Measurements from ENCODE around the gene RILPL1. TPM values are rescaled to one million over a fixed set of nuclear protein-coding genes. Genes with fewer than 3 reads are reported as not detected.
A peak's percentile ranks its signal among the peaks of the same experiment; 100 is the strongest.
"Not testable (repeated sequence)": the region's sequence is repeated elsewhere in the genome, so short reads cannot be mapped to it uniquely, and the experiment has no call there.

The RILPL1 gene
- total RNA-seq, 1 donor from 2014 or later = 6.2 TPM

GRCh38 chr12:123573870-123574269 lies 40.4 kb upstream of the RILPL1 start:
- H3K27ac Mint-ChIP-seq (ENCODE audit: unreplicated experiment) = peak overlapping the region; percentile 16
- no peak for TF ChIP-seq CTCF (IDR thresholded peaks at IDR 0.05; ENCODE audit: partially characterized antibody, unreplicated experiment)
- H3K9me3 Mint-ChIP-seq (ENCODE audit: unreplicated experiment) = no peaks in the 10 kb centered on the region
- peaks cover 17% of the 10 kb centered on the region for H3K4me1 Mint-ChIP-seq (ENCODE audit: low read depth, unreplicated experiment)
- H3K36me3 Mint-ChIP-seq (ENCODE audit: unreplicated experiment) = no peaks in the 10 kb centered on the region
- no peak overlapping the region for H3K4me3 Mint-ChIP-seq (ENCODE audit: unreplicated experiment)
- peaks cover 8% of the 10 kb centered on the region for H3K27me3 Mint-ChIP-seq (ENCODE audit: unreplicated experiment)
- no peak for DNase-seq

GRCh38 chr12:123572391-123572790 lies 38.9 kb upstream of the RILPL1 start:
- DNase-seq = no peak
- peaks cover 17% of the 10 kb centered on the region for H3K4me1 Mint-ChIP-seq (ENCODE audit: low read depth, unreplicated experiment)
- H3K4me3 Mint-ChIP-seq (ENCODE audit: unreplicated experiment) = peak overlapping the region; percentile 23
- peaks cover 2% of the 10 kb centered on the region for H3K9me3 Mint-ChIP-seq (ENCODE audit: unreplicated experiment)
- TF ChIP-seq CTCF (IDR thresholded peaks at IDR 0.05; ENCODE audit: partially characterized antibody, unreplicated experiment) = no peak
- H3K27ac Mint-ChIP-seq (ENCODE audit: unreplicated experiment) = peak overlapping the region; percentile 95
- H3K36me3 Mint-ChIP-seq (ENCODE audit: unreplicated experiment) = no peaks in the 10 kb centered on the region
- H3K27me3 Mint-ChIP-seq (ENCODE audit: unreplicated experiment) = peaks cover 8% of the 10 kb centered on the region

- peak overlapping the region; percentile 95 for H3K27ac Mint-ChIP-seq (ENCODE audit: unreplicated experiment)
- H3K9me3 Mint-ChIP-seq (ENCODE audit: unreplicated experiment) = peaks cover 2% of the 10 kb centered on the region
- peak overlapping the region; percentile 31 for H3K4me3 Mint-ChIP-seq (ENCODE audit: unreplicated experiment)
- no peaks in the 10 kb centered on the region for H3K36me3 Mint-ChIP-seq (ENCODE audit: unreplicated experiment)
- DNase-seq = peak; percentile 26
- H3K4me1 Mint-ChIP-seq (ENCODE audit: low read depth, unreplicated experiment) = peaks cover 17% of the 10 kb centered on the region
- peaks cover 8% of the 10 kb centered on the region for H3K27me3 Mint-ChIP-seq (ENCODE audit: unreplicated experiment)
- TF ChIP-seq CTCF (IDR thresholded peaks at IDR 0.05; ENCODE audit: partially characterized antibody, unreplicated experiment) = no peak
These were observed 37.9 kb upstream of the RILPL1 start for GRCh38 chr12:123571343-123571813.

GRCh38 chr12:123559468-123559867 lies 25.9 kb upstream of the RILPL1 start:
- no peak for TF ChIP-seq CTCF (IDR thresholded peaks at IDR 0.05; ENCODE audit: partially characterized antibody, unreplicated experiment)
- Mint-ChIP-seq H3K4me3 (ENCODE audit: unreplicated experiment) (peak overlapping the region; percentile 2), H3K27ac (ENCODE audit: unreplicated experiment) (peak overlapping the region; percentile 57), H3K9me3 (ENCODE audit: unreplicated experiment) (peaks cover 8% of the 10 kb centered on the region), H3K27me3 (ENCODE audit: unreplicated experiment) (peaks cover 3% of the 10 kb centered on the region), H3K4me1 (ENCODE audit: low read depth, unreplicated experiment) (peaks cover 3% of the 10 kb centered on the region), H3K36me3 (ENCODE audit: unreplicated experiment) (peaks cover 7% of the 10 kb centered on the region)
- no peak for DNase-seq

- H3K9me3 Mint-ChIP-seq (ENCODE audit: unreplicated experiment); H3K4me1 Mint-ChIP-seq (ENCODE audit: low read depth, unreplicated experiment); H3K36me3 Mint-ChIP-seq (ENCODE audit: unreplicated experiment); H3K27ac Mint-ChIP-seq (ENCODE audit: unreplicated experiment); H3K27me3 Mint-ChIP-seq (ENCODE audit: unreplicated experiment); DNase-seq; H3K4me3 Mint-ChIP-seq (ENCODE audit: unreplicated experiment): not testable (repeated sequence)
These were observed 25.0 kb upstream of the RILPL1 start for GRCh38 chr12:123558487-123558886.

GRCh38 chr12:123554843-123555242 lies 21.3 kb upstream of the RILPL1 start:
- not testable (repeated sequence) for H3K4me1 Mint-ChIP-seq (ENCODE audit: low read depth, unreplicated experiment); H3K27me3 Mint-ChIP-seq (ENCODE audit: unreplicated experiment); DNase-seq; H3K9me3 Mint-ChIP-seq (ENCODE audit: unreplicated experiment); H3K36me3 Mint-ChIP-seq (ENCODE audit: unreplicated experiment); H3K4me3 Mint-ChIP-seq (ENCODE audit: unreplicated experiment); H3K27ac Mint-ChIP-seq (ENCODE audit: unreplicated experiment)

- H3K27me3 Mint-ChIP-seq (ENCODE audit: unreplicated experiment); H3K4me1 Mint-ChIP-seq (ENCODE audit: low read depth, unreplicated experiment); H3K9me3 Mint-ChIP-seq (ENCODE audit: unreplicated experiment); H3K27ac Mint-ChIP-seq (ENCODE audit: unreplicated experiment); DNase-seq; H3K4me3 Mint-ChIP-seq (ENCODE audit: unreplicated experiment); H3K36me3 Mint-ChIP-seq (ENCODE audit: unreplicated experiment): not testable (repeated sequence)
These were observed 20.6 kb upstream of the RILPL1 start for GRCh38 chr12:123554136-123554535.
